Fibroblast of mammary gland (primary cell): ENCODE measurements around the gene DTYMK.

Experiments used
- DNase-seq: peaks from one replicate; pipeline ENCODE4 v3.0.0-alpha.2; 2010; ENCODE audit warnings: low read depth
- H3K4me3 ChIP-seq: 2 replicates; pipeline ENCODE4 v1.5.1; 2011; ENCODE audit warnings: low read depth, mild to moderate bottlenecking, low read length, moderate library complexity; ENCODE audit not compliant: control insufficient read depth
- TF ChIP-seq, protein P1 (sequence below): conservative IDR thresholded peaks from 2 replicates; pipeline ENCODE4 v1.5.1; 2011; ENCODE audit warnings: low read depth, low read length, inconsistent platforms; ENCODE audit not compliant: control insufficient read depth, insufficient read depth

DTYMK gene

DNA sequence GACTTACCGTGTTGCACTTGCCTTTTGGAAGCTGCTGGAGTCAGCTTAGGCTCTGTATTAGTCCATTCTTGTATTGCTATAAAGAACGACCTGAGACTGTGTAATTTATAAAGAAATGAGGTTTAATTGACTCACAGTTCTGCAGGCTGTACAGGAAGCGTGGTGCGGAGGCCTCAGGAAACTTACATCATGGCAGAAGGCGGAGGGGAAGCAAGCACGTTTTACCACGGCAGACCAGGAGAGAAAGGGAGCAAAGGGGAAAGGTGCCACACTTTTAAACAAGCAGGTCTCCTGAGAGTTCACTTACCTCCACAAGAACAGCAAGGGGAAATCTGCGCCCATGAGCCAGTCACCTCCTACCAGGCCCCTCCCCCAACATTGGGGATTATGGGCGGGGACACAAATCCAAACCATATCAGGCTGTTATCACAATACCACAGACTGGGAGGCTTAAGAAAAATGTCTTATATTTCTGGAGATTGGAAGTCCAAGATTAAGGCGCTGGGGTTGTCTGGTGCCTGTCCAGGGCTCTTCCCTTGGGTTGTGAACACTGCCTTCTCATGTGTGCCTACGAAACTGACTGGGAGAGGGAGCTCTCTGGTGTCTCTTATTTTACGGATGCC lies 44.2 kb upstream of the DTYMK start:
- DNase-seq, result no peak
- H3K4me3 ChIP-seq, result no peak overlapping the region
- TF ChIP-seq, protein P1, sequence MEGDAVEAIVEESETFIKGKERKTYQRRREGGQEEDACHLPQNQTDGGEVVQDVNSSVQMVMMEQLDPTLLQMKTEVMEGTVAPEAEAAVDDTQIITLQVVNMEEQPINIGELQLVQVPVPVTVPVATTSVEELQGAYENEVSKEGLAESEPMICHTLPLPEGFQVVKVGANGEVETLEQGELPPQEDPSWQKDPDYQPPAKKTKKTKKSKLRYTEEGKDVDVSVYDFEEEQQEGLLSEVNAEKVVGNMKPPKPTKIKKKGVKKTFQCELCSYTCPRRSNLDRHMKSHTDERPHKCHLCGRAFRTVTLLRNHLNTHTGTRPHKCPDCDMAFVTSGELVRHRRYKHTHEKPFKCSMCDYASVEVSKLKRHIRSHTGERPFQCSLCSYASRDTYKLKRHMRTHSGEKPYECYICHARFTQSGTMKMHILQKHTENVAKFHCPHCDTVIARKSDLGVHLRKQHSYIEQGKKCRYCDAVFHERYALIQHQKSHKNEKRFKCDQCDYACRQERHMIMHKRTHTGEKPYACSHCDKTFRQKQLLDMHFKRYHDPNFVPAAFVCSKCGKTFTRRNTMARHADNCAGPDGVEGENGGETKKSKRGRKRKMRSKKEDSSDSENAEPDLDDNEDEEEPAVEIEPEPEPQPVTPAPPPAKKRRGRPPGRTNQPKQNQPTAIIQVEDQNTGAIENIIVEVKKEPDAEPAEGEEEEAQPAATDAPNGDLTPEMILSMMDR, result no peak

GRCh38 chr2:241729868-241730267 lies 43.3 kb upstream of the DTYMK start:
- TF ChIP-seq, protein P1, result no peak
- no peak overlapping the region for H3K4me3 ChIP-seq
- no peak for DNase-seq

DNA sequence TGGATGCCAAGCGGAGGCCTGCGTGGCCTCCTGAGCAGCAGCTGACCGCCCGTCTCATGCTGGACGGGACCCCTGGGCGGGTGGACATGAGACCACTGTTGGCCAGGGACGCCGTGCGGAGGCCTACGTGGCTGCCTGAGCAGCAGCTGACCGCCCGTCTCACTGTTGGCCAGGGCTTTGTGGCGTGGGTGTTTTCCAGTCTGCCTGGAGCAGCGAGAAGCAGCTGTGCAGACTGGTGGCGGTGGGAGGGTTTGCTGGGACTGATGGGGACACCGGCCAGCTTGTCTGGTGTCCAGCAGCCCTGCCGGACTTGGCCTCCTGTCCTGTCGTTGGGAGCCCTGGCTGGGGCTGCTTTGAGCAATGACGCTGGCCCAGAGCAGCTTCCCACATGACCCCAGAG lies 42.0 kb upstream of the DTYMK start:
- DNase-seq, result peak; percentile 32
- TF ChIP-seq, protein P1, result no peak
- no peak overlapping the region for H3K4me3 ChIP-seq

DNA sequence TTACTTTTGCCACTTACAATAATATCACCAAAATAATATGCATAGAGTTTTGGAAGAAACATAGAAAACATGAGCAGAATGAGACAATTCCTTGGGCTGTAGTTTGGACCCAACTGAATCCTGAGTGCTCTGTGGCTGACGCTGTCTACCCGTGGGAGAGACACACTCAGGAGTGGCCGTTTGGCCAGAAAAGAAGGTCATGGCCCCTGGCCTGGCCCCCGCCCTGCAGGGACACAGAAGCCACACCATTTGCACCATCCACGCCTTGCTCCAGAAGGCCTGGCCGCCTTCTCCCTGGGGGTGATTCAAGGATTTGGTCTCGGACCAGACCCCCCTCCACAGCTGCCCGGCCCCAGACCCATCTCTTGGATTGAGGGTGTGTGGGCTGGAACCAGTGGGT lies 41.4 kb upstream of the DTYMK start:
- TF ChIP-seq, protein P1, result no peak
- no peak overlapping the region for H3K4me3 ChIP-seq
- DNase-seq, result no peak

- no peak overlapping the region for H3K4me3 ChIP-seq
- TF ChIP-seq, protein P1, result no peak
- no peak for DNase-seq
Measured at GRCh38 chr2:241726459-241726858, 39.8 kb upstream of the DTYMK start.

DNA sequence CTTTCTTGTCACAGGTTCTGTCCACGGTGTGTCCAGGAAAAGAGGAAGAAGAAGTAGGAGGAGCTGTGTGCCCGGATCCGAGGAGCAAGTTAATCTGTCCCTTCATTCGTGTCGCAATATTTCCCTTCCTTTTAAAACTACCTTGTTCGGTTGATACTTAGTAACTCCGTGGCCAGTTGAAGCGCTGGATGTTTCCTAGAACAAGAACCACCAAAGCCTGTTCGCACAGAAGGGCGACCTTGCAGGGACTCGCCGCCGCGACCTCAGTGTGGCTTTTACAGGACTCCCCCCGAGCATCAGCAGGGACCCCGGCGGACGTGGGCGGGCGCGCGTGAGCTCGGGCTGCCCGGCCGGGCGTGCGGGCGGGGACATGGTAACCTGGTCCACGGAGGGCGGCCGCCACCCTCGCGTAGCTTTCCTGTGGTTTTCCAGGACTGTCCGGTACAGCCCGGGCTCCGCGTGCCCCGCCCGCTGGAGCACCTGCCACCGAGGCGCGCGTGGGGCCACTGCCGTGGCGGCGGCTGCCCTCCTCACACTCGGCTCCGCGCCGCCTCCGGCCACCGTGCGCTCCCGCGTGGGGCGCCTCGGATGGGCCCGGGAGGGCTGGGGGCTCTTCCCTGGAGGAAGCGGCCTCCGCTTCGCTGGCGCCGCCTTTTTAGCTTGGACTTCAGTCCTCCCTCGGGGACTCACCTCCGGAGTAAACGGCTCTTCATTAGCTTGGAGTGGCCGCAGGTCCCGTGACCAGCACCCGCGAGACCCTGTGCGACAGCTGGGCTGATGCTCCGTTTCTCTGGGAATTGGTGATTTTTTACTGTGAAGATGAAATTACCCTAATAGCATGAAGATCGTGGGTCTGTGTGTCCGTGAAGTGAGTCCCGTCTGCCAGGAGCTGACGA lies 38.6 kb upstream of the DTYMK start:
- TF ChIP-seq, protein P1, result no peak
- DNase-seq, result no peak
- H3K4me3 ChIP-seq, result no peak overlapping the region
